Effector CD8-positive, alpha-beta T cell (primary cell): ENCODE data around the gene SAMD14.

Experiments
- DNase-seq: peaks from one replicate; lab custom pipeline; 2025; lab: John Stamatoyannopoulos, UW
- total RNA-seq, 4 experiments: gene quantifications; one replicate each; lab custom pipeline; 2026; lab: John Stamatoyannopoulos, UW

Gene SAMD14
- total RNA-seq = 0.37 to 0.91 (median 0.65) reads per million in 4 experiments

- peak; percentile 17 for DNase-seq
Observed at GRCh38 chr17:50129728-50130558, at the start of gene SAMD14. Gene SAMD14 (minus strand): TSS chr17:50130160. CDS start chr17:50124959, 5,201 bp downstream.

GRCh38 chr17:50177983-50178834, 48.2 kb upstream of the SAMD14 start:
- no peak for DNase-seq

GRCh38 chr17:50177476-50177875, 47.5 kb upstream of the SAMD14 start:
- DNase-seq = no peak

GRCh38 chr17:50176559-50177357, 46.8 kb upstream of the SAMD14 start:
- no peak for DNase-seq

- DNase-seq = no peak
Observed at GRCh38 chr17:50175035-50175807, 45.3 kb upstream of the SAMD14 start.

GRCh38 chr17:50174444-50174843, 44.5 kb upstream of the SAMD14 start:
- DNase-seq = no peak

GRCh38 chr17:50173335-50173941, 43.5 kb upstream of the SAMD14 start:
- no peak for DNase-seq

GRCh38 chr17:50172936-50173334, 43.0 kb upstream of the SAMD14 start:
- DNase-seq = no peak

GRCh38 chr17:50172130-50172529, 42.2 kb upstream of the SAMD14 start:
- no peak for DNase-seq

GRCh38 chr17:50171371-50172071, 41.6 kb upstream of the SAMD14 start:
- no peak for DNase-seq

GRCh38 chr17:50170662-50171370, 40.9 kb upstream of the SAMD14 start:
- DNase-seq = no peak

GRCh38 chr17:50169881-50170459, 40.0 kb upstream of the SAMD14 start:
- DNase-seq = no peak

GRCh38 chr17:50169121-50169764, 39.3 kb upstream of the SAMD14 start:
- peak; percentile 59 for DNase-seq

GRCh38 chr17:50168319-50168718, 38.4 kb upstream of the SAMD14 start:
- no peak for DNase-seq

- no peak for DNase-seq
Observed at GRCh38 chr17:50167371-50167770, 37.4 kb upstream of the SAMD14 start.

GRCh38 chr17:50166518-50167181, 36.7 kb upstream of the SAMD14 start:
- no peak for DNase-seq

GRCh38 chr17:50165867-50166517, 36.0 kb upstream of the SAMD14 start, which contains the start of gene SGCA:
Gene SGCA (plus strand): TSS chr17:50166005. CDS start chr17:50166041, 36 bp downstream.
- no peak for DNase-seq
